HEK293 (cell line): ENCODE measurements around the gene PHF21A.

Experiments used
- CTCF ChIA-PET: fragments of 350-600 bp; formaldehyde crosslinking; extraction: SDS; loops from one replicate; lab custom pipeline; 2021; ENCODE audit warnings: antibody characterized with exemption; lab: Yijun Ruan, JAX
- POLR2A ChIA-PET: fragments of 300-600 bp; formaldehyde crosslinking; extraction: SDS; loops from one replicate; lab custom pipeline; 2020; ENCODE audit warnings: antibody characterized with exemption, inconsistent platforms; lab: Yijun Ruan, JAX
- H3K27ac ChIP-seq: fragments of 200-500 bp; sonication (Bioruptor generic); 2 replicates; pipeline ENCODE4 v1.5.1; 2014; ENCODE audit warnings: low read depth, low read length, control low read depth, inconsistent platforms; ENCODE audit errors: extremely low read depth
- H3K36me3 ChIP-seq, 2 experiments: fragments of 200-500 bp in 1 of 2; sonication (Bioruptor generic) in 1 of 2; 1 replicate in 1 of 2; 2 replicates in 1 of 2; pipeline ENCODE4 v1.5.1; 2014 to 2017; ENCODE audit warnings: inconsistent platforms in 2 of 2, low read length in 2 of 2; ENCODE audit not compliant: control insufficient read depth in 2 of 2, insufficient read depth in 1 of 2
- H3K4me1 ChIP-seq: fragments of 200-500 bp; sonication (Bioruptor generic); 2 replicates; pipeline ENCODE4 v1.5.1; 2014; ENCODE audit warnings: mild to moderate bottlenecking, low read length, inconsistent platforms; ENCODE audit not compliant: control insufficient read depth, insufficient read depth
- H3K4me3 ChIP-seq: 2 replicates; pipeline ENCODE4 v1.5.1; 2011; ENCODE audit warnings: low read depth, mild to moderate bottlenecking, control low read depth, low read length, moderate library complexity
- H3K9me3 ChIP-seq: fragments of 200-500 bp; sonication (Bioruptor generic); 2 replicates; pipeline ENCODE4 v1.5.1; 2014; ENCODE audit warnings: low read depth, low read length, inconsistent platforms; ENCODE audit not compliant: control insufficient read depth, insufficient read depth
- HOXC10 ChIP-seq: sonication (generic); formaldehyde crosslinking; IDR thresholded peaks from 2 replicates; pipeline ENCODE4 v1.8.1; 2023; ENCODE audit warnings: mild to moderate bottlenecking, missing genetic modification reagents
- KLF7 ChIP-seq: fragments of 450-650 bp; formaldehyde crosslinking; IDR thresholded peaks from 2 replicates; pipeline ENCODE4 v1.5.1; 2016; ENCODE audit warnings: missing biosample characterization, missing genetic modification characterization, borderline replicate concordance
- RBAK ChIP-seq: fragments of 450-650 bp; formaldehyde crosslinking; IDR thresholded peaks from 2 replicates; pipeline ENCODE4 v1.5.1; 2016; ENCODE audit warnings: missing biosample characterization, missing genetic modification characterization
- SP3 ChIP-seq: fragments of 450-650 bp; formaldehyde crosslinking; IDR thresholded peaks from 2 replicates; pipeline ENCODE4 v1.5.1; 2016; ENCODE audit warnings: missing biosample characterization, missing genetic modification characterization
- ZNF114 ChIP-seq: fragments of 450-650 bp; formaldehyde crosslinking; IDR thresholded peaks from 2 replicates; pipeline ENCODE4 v1.5.0; 2017; ENCODE audit warnings: missing biosample characterization, missing genetic modification characterization
- ZNF121 ChIP-seq: fragments of 450-650 bp; formaldehyde crosslinking; IDR thresholded peaks from 2 replicates; pipeline ENCODE4 v1.5.1; 2016; ENCODE audit warnings: missing biosample characterization, missing genetic modification characterization
- ZNF140 ChIP-seq: fragments of 450-650 bp; formaldehyde crosslinking; IDR thresholded peaks from 2 replicates; pipeline ENCODE4 v1.5.1; 2016; ENCODE audit warnings: missing biosample characterization, missing genetic modification characterization
- ZNF175 ChIP-seq: fragments of 450-650 bp; formaldehyde crosslinking; IDR thresholded peaks from 2 replicates; pipeline ENCODE4 v1.5.1; 2016; ENCODE audit warnings: missing biosample characterization, missing genetic modification characterization
- ZNF274 ChIP-seq, 2 experiments: fragments of 200-500 bp in 1 of 2; fragments of 450-650 bp in 1 of 2; sonication (Bioruptor generic) in 1 of 2; formaldehyde crosslinking in 1 of 2; IDR thresholded peaks; 2 replicates each; pipeline versions ENCODE4 v1.5.1 to v1.6.1; 2014 to 2016; ENCODE audit warnings: borderline replicate concordance in 1 of 2, inconsistent platforms in 1 of 2, low read length in 1 of 2, missing biosample characterization in 1 of 2, missing genetic modification characterization in 1 of 2
- ZNF335 ChIP-seq: fragments of 450-650 bp; formaldehyde crosslinking; conservative IDR thresholded peaks from 2 replicates; pipeline ENCODE4 v1.5.1; 2016; ENCODE audit warnings: missing biosample characterization, missing genetic modification characterization
- ZNF501 ChIP-seq: fragments of 450-650 bp; formaldehyde crosslinking; IDR thresholded peaks from 2 replicates; pipeline ENCODE4 v1.5.1; 2016; ENCODE audit warnings: missing biosample characterization, missing genetic modification characterization
- ZNF777 ChIP-seq: fragments of 450-650 bp; formaldehyde crosslinking; IDR thresholded peaks from 2 replicates; pipeline ENCODE4 v1.5.1; 2017; ENCODE audit warnings: missing biosample characterization, missing genetic modification characterization, borderline replicate concordance
- ZNF792 ChIP-seq: fragments of 450-650 bp; formaldehyde crosslinking; IDR thresholded peaks from 2 replicates; pipeline ENCODE4 v1.5.1; 2016; ENCODE audit warnings: missing biosample characterization, missing genetic modification characterization
- TF ChIP-seq, protein P1 (sequence below): IDR thresholded peaks from 2 replicates; pipeline ENCODE4 v1.6.1; 2011; ENCODE audit warnings: mild to moderate bottlenecking, low read depth, low read length, borderline replicate concordance
- TF ChIP-seq, protein P2 (sequence below): fragments of 450-650 bp; formaldehyde crosslinking; IDR thresholded peaks from 2 replicates; pipeline ENCODE4 v1.5.1; 2016; ENCODE audit warnings: missing biosample characterization, missing genetic modification characterization
- TF ChIP-seq, protein P3 (sequence below): fragments of 450-650 bp; formaldehyde crosslinking; IDR thresholded peaks from 2 replicates; pipeline ENCODE4 v1.5.1; 2017; ENCODE audit warnings: missing biosample characterization, missing genetic modification characterization
- TF ChIP-seq, protein P4 (sequence below): fragments of 450-650 bp; formaldehyde crosslinking; IDR thresholded peaks from 2 replicates; pipeline ENCODE4 v1.5.1; 2016; ENCODE audit warnings: missing biosample characterization, missing genetic modification characterization
- TF ChIP-seq, protein P5 (sequence below): fragments of 450-650 bp; formaldehyde crosslinking; IDR thresholded peaks from 2 replicates; pipeline ENCODE4 v1.5.1; 2016; ENCODE audit warnings: missing biosample characterization, missing genetic modification characterization
- TF ChIP-seq, protein P6 (sequence below): fragments of 450-650 bp; formaldehyde crosslinking; IDR thresholded peaks from 2 replicates; pipeline ENCODE4 v1.5.1; 2016; ENCODE audit warnings: missing biosample characterization, missing genetic modification characterization

PHF21A gene

DNA sequence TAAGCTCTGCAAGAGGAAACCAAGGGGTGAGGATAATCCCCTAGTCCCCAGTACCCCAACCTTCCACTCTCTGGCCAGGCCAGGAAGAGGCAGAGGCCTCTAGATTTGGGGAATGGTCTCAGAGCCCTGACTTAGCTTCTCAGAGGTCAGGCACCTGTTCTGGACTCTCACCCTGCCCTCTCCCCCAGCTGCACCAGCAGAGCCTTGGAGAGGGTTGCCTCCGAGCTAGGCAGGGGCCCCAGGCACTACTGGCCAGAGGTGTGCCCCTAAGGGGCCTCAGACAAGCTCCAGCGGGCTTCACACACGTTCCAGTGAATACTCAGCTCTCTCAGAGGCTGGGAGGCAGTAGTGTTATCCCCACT, 222.2 kb downstream of the PHF21A start:
- Histone ChIP-seq H3K4me1 (peaks cover 4% of the 10 kb centered on the region; the same call in 1 of the 2 replicates), H3K9me3 (no peaks in the 10 kb centered on the region), H3K36me3 (peaks cover 0 to 19% of the 10 kb centered on the region in 2 experiments; a peak in 1 of 3 replicates), H3K27ac (no peak overlapping the region; the same call in 1 of the 2 replicates), H3K4me3 (no peak overlapping the region)
- no peak for TF ChIP-seq ZNF792 (tag by site-specific recombination)
- no peak for TF ChIP-seq ZNF175 (tag by site-specific recombination)
- no peak for TF ChIP-seq RBAK
- TF ChIP-seq, protein P1, sequence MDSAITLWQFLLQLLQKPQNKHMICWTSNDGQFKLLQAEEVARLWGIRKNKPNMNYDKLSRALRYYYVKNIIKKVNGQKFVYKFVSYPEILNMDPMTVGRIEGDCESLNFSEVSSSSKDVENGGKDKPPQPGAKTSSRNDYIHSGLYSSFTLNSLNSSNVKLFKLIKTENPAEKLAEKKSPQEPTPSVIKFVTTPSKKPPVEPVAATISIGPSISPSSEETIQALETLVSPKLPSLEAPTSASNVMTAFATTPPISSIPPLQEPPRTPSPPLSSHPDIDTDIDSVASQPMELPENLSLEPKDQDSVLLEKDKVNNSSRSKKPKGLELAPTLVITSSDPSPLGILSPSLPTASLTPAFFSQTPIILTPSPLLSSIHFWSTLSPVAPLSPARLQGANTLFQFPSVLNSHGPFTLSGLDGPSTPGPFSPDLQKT = no peak
- TF ChIP-seq, protein P2, sequence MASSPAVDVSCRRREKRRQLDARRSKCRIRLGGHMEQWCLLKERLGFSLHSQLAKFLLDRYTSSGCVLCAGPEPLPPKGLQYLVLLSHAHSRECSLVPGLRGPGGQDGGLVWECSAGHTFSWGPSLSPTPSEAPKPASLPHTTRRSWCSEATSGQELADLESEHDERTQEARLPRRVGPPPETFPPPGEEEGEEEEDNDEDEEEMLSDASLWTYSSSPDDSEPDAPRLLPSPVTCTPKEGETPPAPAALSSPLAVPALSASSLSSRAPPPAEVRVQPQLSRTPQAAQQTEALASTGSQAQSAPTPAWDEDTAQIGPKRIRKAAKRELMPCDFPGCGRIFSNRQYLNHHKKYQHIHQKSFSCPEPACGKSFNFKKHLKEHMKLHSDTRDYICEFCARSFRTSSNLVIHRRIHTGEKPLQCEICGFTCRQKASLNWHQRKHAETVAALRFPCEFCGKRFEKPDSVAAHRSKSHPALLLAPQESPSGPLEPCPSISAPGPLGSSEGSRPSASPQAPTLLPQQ (tag by site-specific recombination) = no peak
- no peak for TF ChIP-seq HOXC10 (CRISPR knock-in tag)
- TF ChIP-seq ZNF140 = no peak
- TF ChIP-seq, protein P3, sequence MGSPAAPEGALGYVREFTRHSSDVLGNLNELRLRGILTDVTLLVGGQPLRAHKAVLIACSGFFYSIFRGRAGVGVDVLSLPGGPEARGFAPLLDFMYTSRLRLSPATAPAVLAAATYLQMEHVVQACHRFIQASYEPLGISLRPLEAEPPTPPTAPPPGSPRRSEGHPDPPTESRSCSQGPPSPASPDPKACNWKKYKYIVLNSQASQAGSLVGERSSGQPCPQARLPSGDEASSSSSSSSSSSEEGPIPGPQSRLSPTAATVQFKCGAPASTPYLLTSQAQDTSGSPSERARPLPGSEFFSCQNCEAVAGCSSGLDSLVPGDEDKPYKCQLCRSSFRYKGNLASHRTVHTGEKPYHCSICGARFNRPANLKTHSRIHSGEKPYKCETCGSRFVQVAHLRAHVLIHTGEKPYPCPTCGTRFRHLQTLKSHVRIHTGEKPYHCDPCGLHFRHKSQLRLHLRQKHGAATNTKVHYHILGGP (tag by site-specific recombination) = no peak
- no peak for TF ChIP-seq ZNF777 (tag by site-specific recombination)
- TF ChIP-seq, protein P4, sequence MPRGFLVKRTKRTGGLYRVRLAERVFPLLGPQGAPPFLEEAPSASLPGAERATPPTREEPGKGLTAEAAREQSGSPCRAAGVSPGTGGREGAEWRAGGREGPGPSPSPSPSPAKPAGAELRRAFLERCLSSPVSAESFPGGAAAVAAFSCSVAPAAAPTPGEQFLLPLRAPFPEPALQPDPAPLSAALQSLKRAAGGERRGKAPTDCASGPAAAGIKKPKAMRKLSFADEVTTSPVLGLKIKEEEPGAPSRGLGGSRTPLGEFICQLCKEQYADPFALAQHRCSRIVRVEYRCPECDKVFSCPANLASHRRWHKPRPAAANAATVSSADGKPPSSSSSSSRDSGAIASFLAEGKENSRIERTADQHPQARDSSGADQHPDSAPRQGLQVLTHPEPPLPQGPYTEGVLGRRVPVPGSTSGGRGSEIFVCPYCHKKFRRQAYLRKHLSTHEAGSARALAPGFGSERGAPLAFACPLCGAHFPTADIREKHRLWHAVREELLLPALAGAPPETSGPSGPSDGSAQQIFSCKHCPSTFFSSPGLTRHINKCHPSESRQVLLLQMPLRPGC (tag by site-specific recombination) = no peak
- TF ChIP-seq ZNF335 = no peak
- TF ChIP-seq ZNF501 (tag by site-specific recombination) = no peak
- TF ChIP-seq ZNF274 (IDR thresholded peaks at IDR 0.05; ENCODE audit: low read length) = no peak
- no peak for TF ChIP-seq ZNF274 (tag by site-specific recombination; IDR thresholded peaks at IDR 0.05; ENCODE audit: borderline replicate concordance)
- TF ChIP-seq, protein P5, sequence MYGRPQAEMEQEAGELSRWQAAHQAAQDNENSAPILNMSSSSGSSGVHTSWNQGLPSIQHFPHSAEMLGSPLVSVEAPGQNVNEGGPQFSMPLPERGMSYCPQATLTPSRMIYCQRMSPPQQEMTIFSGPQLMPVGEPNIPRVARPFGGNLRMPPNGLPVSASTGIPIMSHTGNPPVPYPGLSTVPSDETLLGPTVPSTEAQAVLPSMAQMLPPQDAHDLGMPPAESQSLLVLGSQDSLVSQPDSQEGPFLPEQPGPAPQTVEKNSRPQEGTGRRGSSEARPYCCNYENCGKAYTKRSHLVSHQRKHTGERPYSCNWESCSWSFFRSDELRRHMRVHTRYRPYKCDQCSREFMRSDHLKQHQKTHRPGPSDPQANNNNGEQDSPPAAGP (tag by site-specific recombination) = no peak
- TF ChIP-seq ZNF121 (tag by site-specific recombination) = no peak
- no peak for TF ChIP-seq SP3 (tag by site-specific recombination)
- TF ChIP-seq KLF7 (tag by site-specific recombination) = no peak
- no peak for TF ChIP-seq ZNF114
- TF ChIP-seq, protein P6, sequence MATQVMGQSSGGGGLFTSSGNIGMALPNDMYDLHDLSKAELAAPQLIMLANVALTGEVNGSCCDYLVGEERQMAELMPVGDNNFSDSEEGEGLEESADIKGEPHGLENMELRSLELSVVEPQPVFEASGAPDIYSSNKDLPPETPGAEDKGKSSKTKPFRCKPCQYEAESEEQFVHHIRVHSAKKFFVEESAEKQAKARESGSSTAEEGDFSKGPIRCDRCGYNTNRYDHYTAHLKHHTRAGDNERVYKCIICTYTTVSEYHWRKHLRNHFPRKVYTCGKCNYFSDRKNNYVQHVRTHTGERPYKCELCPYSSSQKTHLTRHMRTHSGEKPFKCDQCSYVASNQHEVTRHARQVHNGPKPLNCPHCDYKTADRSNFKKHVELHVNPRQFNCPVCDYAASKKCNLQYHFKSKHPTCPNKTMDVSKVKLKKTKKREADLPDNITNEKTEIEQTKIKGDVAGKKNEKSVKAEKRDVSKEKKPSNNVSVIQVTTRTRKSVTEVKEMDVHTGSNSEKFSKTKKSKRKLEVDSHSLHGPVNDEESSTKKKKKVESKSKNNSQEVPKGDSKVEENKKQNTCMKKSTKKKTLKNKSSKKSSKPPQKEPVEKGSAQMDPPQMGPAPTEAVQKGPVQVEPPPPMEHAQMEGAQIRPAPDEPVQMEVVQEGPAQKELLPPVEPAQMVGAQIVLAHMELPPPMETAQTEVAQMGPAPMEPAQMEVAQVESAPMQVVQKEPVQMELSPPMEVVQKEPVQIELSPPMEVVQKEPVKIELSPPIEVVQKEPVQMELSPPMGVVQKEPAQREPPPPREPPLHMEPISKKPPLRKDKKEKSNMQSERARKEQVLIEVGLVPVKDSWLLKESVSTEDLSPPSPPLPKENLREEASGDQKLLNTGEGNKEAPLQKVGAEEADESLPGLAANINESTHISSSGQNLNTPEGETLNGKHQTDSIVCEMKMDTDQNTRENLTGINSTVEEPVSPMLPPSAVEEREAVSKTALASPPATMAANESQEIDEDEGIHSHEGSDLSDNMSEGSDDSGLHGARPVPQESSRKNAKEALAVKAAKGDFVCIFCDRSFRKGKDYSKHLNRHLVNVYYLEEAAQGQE (tag by site-specific recombination) = no peak
- ChIA-PET POLR2A (interaction anchor here (0.7 to 1.8 kb wide), 2 partner anchors 10 to 19 kb away, joined by 3 to 9 read pairs; partner anchors contain the start of gene PEX16), CTCF (interaction anchor here (0.6 to 2.3 kb wide), 3 partner anchors 26 to 411 kb away, joined by 3 to 19 read pairs (median 4); no protein-coding TSS in a partner anchor)
